GM19238 (cell line): ENCODE measurements around the gene E2F4.

Experiments used
- DNase-seq: peaks from one replicate; pipeline ENCODE4 v3.0.0; 2011; ENCODE audit warnings: low spot score; ENCODE audit not compliant: insufficient read length

Gene E2F4

GRCh38 chr16:67208154-67208896 lies 16.4 kb downstream of the E2F4 start:
- no peak for DNase-seq

- DNase-seq, result no peak
These were observed 17.6 kb downstream of the E2F4 start for GRCh38 chr16:67209565-67209964.

GRCh38 chr16:67210069-67210937 lies 18.3 kb downstream of the E2F4 start:
- no peak for DNase-seq

- DNase-seq, result no peak
These were observed 19.7 kb downstream of the E2F4 start for GRCh38 chr16:67211674-67212073.

GRCh38 chr16:67212766-67213165 lies 20.8 kb downstream of the E2F4 start:
- no peak for DNase-seq

GRCh38 chr16:67213197-67214019 lies 21.5 kb downstream of the E2F4 start:
- DNase-seq, result no peak

- no peak for DNase-seq
These were observed 23.8 kb downstream of the E2F4 start for GRCh38 chr16:67215706-67216105.

GRCh38 chr16:67216612-67217490 lies 24.9 kb downstream of the E2F4 start:
- DNase-seq, result no peak

- DNase-seq, result no peak
These were observed 32.0 kb downstream of the E2F4 start for GRCh38 chr16:67223992-67224391.

GRCh38 chr16:67226295-67226803 lies 34.4 kb downstream of the E2F4 start:
- no peak for DNase-seq

- peak; percentile 99 for DNase-seq
These were observed 35.0 kb downstream of the E2F4 start, which contains the start of gene TMEM208 for GRCh38 chr16:67226804-67227566. Gene TMEM208 (plus strand): TSS chr16:67227130. CDS start chr16:67227219, 89 bp downstream.

- DNase-seq, result no peak
These were observed 35.6 kb downstream of the E2F4 start for GRCh38 chr16:67227567-67227921.

GRCh38 chr16:67228034-67228785 lies 36.3 kb downstream of the E2F4 start:
- no peak for DNase-seq

- no peak for DNase-seq
These were observed 37.0 kb downstream of the E2F4 start for GRCh38 chr16:67228905-67229304.

GRCh38 chr16:67229906-67230808 lies 38.2 kb downstream of the E2F4 start:
- DNase-seq, result no peak

GRCh38 chr16:67230809-67231660 lies 39.1 kb downstream of the E2F4 start:
- no peak for DNase-seq

- no peak for DNase-seq
These were observed 41.6 kb downstream of the E2F4 start for GRCh38 chr16:67233596-67233995.
